ENCODE data around the gene SPOCK1. TPM values are rescaled to one million over a fixed set of nuclear protein-coding genes. Genes with fewer than 3 reads are reported as not detected.

The SPOCK1 gene
- total RNA-seq, 1 donor: 54.8 TPM

DNA sequence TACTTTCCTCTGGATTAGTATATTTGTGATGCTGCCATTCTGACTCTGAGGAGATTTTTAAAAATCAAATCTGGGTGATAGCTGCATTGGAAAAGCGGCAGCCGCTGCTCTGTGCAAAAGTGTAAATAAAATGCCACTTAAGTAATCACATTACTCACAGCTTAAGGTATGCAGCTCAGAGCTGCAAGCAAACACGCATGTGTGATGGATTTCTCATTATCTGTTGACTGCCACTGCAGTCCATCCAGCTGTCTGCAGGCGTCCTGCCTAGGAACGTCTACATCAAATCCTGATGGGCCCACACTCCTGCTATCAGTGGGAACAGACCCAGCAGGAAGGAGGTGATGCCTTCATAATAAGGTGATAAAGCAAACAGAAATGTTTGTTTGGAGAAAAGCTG lies 216.9 kb downstream of the SPOCK1 start:
- DNase-seq (ENCODE audit: low read depth): peak; percentile 48

DNA sequence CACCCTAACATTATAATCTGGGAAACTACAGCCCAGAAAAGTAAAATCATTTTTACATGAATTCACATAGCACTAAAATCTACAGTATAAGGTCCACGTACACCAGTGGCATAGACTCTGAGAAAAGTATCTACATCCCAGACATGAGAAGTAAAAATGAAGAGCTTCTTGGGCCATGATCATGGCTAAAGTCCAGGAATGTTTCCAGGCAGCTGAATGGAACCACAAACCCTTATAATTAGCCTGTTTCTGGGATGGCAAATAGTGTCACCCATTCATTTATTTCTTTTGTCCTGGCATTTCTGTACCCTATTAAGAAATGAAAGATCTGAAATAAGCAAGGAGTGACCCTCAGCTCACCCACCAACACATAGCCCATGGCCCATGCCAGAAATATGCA lies 217.9 kb downstream of the SPOCK1 start:
- TF ChIP-seq, protein P1, sequence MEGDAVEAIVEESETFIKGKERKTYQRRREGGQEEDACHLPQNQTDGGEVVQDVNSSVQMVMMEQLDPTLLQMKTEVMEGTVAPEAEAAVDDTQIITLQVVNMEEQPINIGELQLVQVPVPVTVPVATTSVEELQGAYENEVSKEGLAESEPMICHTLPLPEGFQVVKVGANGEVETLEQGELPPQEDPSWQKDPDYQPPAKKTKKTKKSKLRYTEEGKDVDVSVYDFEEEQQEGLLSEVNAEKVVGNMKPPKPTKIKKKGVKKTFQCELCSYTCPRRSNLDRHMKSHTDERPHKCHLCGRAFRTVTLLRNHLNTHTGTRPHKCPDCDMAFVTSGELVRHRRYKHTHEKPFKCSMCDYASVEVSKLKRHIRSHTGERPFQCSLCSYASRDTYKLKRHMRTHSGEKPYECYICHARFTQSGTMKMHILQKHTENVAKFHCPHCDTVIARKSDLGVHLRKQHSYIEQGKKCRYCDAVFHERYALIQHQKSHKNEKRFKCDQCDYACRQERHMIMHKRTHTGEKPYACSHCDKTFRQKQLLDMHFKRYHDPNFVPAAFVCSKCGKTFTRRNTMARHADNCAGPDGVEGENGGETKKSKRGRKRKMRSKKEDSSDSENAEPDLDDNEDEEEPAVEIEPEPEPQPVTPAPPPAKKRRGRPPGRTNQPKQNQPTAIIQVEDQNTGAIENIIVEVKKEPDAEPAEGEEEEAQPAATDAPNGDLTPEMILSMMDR (IDR thresholded peaks at IDR 0.05; ENCODE audit: insufficient read depth, low read depth, low read length): no peak
- no peak overlapping the region for H3K4me3 ChIP-seq (ENCODE audit: low read depth, low read length)
- no peak for DNase-seq (ENCODE audit: low read depth)

More for the DNA sequence above, 216.9 kb downstream of the SPOCK1 start:
- TF ChIP-seq, protein P1 (IDR thresholded peaks at IDR 0.05; ENCODE audit: insufficient read depth, low read depth, low read length): no peak
- no peak overlapping the region for H3K4me3 ChIP-seq (ENCODE audit: low read depth, low read length)

GRCh38 chr5:137280656-137281055 lies 218.5 kb downstream of the SPOCK1 start:
- TF ChIP-seq, protein P1 (IDR thresholded peaks at IDR 0.05; ENCODE audit: insufficient read depth, low read depth, low read length): no peak
- H3K4me3 ChIP-seq (ENCODE audit: low read depth, low read length): no peak overlapping the region
- DNase-seq (ENCODE audit: low read depth): no peak

- no peak for DNase-seq (ENCODE audit: low read depth)
- TF ChIP-seq, protein P1 (IDR thresholded peaks at IDR 0.05; ENCODE audit: insufficient read depth, low read depth, low read length): no peak
- no peak overlapping the region for H3K4me3 ChIP-seq (ENCODE audit: low read depth, low read length)
These were observed 219.4 kb downstream of the SPOCK1 start for GRCh38 chr5:137279521-137280231.

GRCh38 chr5:137278476-137278875 lies 220.7 kb downstream of the SPOCK1 start:
- TF ChIP-seq, protein P1 (IDR thresholded peaks at IDR 0.05; ENCODE audit: insufficient read depth, low read depth, low read length): no peak
- peak; percentile 22 for DNase-seq (ENCODE audit: low read depth)
- H3K4me3 ChIP-seq (ENCODE audit: low read depth, low read length): no peak overlapping the region

DNA sequence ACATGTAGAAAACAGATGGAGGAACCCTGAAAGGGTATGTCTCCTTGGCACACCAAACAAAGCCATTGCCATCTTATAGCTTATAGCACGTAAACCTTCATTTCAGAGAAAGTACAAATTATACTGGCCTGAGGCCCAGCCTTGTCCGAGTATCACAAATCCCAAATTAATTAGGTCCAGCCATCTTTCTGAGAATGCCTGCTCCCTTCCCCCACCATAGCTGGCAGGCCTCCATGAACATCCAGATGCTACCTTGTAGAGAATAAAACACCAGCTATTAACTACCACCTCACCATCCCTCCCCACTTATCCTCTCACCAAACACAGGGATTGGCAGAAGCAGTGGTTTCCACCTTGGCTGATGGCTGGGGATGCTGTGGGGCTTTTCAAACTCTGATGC lies 224.0 kb downstream of the SPOCK1 start:
- TF ChIP-seq, protein P1 (IDR thresholded peaks at IDR 0.05; ENCODE audit: insufficient read depth, low read depth, low read length): no peak
- DNase-seq (ENCODE audit: low read depth): no peak
- H3K4me3 ChIP-seq (ENCODE audit: low read depth, low read length): no peak overlapping the region

DNA sequence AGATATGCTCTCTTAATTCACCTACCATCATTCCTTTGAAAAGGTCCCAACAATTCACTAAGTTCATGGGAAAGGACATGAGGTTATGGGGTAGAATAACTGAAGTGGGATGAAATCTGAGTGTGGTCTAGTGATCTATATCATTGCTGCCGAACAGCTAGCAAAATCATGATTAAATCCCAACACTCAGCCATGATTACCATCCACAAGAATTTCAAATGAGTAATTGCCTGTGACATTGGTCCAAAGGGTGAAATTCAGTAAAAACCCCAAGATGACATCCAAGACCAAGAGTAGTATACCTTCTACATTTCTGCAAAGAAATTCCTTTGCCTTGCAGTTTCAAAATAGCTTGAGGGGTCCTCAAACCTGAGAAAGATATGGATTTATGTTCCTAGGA lies 225.6 kb downstream of the SPOCK1 start:
- DNase-seq (ENCODE audit: low read depth): no peak
- H3K4me3 ChIP-seq (ENCODE audit: low read depth, low read length): no peak overlapping the region
- TF ChIP-seq, protein P1 (IDR thresholded peaks at IDR 0.05; ENCODE audit: insufficient read depth, low read depth, low read length): no peak

Data from fibroblast of villous mesenchyme (primary cell).